Activated T-helper 1 cell treated with Interleukin-2 at 50 U/mL for 16 hours (primary cell): ENCODE measurements around the gene KRTCAP2.
A peak's percentile ranks its signal among the peaks of the same experiment; 100 is the strongest.

ENCODE experiments used
- DNase-seq: peaks from one replicate; pipeline ENCODE4 v3.0.0-alpha.2; 2020; ENCODE audit warnings: low read depth

Gene KRTCAP2

DNA sequence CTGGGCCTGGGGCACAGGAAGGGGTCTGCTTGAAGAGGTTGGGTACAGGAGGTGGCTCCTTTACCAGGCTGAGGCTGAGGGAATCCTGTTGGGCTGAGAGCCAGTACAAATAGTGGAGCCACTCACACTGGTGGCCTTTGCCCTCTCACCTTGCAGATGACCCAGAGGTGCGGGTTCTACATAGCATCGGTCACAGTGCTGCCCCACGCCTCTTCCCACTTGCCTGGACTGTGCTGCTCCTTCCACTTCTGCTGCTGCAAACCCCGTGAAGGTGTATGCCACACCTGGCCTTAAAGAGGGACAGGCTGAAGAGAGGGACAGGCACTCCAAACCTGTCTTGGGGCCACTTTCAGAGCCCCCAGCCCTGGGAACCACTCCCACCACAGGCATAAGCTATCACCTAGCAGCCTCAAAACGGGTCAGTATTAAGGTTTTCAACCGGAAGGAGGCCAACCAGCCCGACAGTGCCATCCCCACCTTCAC, 39.3 kb downstream of the KRTCAP2 start:
- no peak for DNase-seq

DNA sequence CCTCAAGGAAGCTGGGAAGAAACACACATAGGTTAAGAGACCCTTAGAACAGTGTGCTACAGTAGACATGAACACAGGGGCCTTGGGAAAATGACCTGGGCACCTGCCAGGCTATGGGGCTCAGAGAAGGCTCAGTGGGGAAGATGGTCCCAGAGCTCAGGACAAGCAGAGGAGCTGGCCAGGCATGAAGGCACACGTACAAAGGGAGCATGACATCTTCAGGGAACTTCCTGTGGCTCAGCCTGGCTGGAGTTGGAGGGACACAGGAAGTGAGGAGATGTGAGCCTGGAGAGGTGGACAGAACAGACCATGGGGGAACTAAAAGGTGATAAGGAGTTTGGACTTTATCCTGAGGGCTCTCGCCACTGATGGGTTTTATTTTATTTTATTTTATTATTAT, 41.2 kb downstream of the KRTCAP2 start:
- no peak for DNase-seq

GRCh38 chr1:155131285-155131684, 41.8 kb downstream of the KRTCAP2 start:
- no peak for DNase-seq

DNA sequence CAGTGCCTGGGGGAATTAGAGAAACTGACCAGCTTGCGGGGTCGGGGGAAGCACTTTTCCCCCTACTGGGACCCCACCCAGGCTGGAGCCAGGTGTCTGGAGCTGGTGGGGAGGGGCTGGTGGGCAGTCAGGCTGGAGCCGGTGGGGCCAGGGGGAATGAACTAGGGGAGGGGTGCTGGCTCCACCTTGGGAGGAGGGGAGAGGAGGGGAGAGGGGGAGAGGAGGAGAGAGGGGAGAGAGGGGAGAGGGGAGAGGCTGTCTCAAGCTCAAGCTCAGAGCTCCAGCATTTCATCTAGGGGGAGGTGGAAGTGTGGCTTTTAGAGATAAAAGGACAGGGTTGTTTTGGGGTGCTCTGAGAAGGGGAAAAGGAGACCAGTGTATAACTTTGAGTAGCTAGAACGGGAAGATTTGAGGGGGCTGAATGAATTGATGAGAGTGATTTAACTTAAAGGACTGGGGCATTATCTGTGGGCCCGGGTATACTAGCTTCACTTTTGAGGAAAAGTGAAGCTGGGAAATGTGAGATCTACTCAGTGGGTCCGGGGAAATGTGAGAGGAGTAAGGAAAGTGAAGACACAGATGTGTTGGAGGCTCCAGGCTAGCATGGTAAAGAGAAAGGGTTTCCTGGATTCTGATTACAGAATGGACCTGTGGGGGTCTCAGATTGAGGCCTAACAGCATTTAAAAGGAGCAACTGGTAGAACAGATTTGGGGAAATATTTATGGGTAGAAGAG, 42.7 kb downstream of the KRTCAP2 start:
- no peak for DNase-seq

GRCh38 chr1:155128755-155129473, 44.2 kb downstream of the KRTCAP2 start:
- no peak for DNase-seq

- no peak for DNase-seq
These were observed 44.9 kb downstream of the KRTCAP2 start for GRCh38 chr1:155127967-155128754.

DNA sequence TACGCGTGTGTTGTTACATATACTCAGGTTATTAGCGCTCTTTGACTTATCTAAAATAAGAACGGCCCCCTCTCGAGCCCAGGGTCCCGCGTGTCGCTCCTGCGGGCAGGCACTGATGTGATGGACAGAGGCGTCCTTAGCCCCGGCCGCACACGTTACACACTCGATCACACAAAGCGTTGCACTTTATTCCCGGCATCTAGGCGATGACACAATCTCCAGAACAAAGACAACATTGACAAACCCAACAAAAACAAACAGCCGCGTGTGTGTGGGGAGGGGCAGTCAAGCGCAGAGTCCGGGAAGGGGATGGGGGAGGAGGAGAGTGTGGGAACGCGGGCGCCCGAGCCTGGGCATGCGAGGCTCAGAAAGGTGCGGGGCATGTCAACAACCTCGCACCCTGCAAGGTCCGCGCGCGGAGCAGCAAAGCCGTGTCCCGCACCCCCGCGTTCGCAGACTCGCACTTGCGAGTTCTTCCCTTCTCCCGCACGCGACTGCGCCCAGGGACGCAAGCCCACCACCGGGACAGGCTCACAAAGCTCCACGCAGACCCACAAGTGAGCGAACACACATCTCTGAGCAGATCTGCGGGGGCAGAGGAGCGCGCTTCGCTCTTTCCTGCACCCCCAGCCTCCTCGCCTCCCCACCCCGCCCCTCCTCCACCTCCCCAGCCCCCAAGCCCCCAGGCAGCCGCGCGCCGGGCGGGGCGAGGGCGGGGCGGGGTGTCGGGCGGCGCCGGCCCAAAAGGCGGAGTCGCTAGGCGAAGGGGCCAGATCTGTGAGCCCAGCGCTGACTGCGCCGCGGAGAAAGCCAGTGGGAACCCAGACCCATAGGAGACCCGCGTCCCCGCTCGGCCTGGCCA, 45.8 kb downstream of the KRTCAP2 start, which contains the start of gene EFNA1:
Gene EFNA1, plus strand, starts transcription at position 772 of the 862 bp plus-strand sequence. CDS start 102 bp downstream, outside the sequence.
- DNase-seq, result peak; percentile 27

- no peak for DNase-seq
These were observed 46.5 kb downstream of the KRTCAP2 start for GRCh38 chr1:155126556-155127104.

GRCh38 chr1:155125946-155126555, 47.1 kb downstream of the KRTCAP2 start:
- no peak for DNase-seq

- no peak for DNase-seq
These were observed 47.6 kb downstream of the KRTCAP2 start for GRCh38 chr1:155125511-155125945.

- no peak for DNase-seq
These were observed 48.3 kb downstream of the KRTCAP2 start for GRCh38 chr1:155124503-155125463.

DNA sequence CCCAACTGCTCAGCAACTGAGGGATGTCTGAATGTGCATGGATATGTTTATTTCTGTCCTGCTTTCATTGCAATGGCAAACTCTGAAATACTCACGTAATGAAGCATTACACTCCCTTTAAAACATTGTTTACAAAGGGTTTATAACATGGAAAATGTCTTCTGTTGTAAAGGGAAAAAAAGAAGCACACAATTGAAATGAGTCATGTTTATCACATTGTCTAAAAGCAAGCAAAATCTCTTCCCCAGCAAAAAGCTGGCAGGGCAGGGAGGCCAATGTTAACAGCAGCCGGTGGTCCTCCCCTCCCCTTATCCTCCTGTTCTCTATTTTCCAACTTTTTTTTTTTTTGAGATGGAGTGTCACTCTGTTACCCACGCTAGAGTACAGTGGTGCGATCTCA, 49.3 kb downstream of the KRTCAP2 start:
- no peak for DNase-seq

DNA sequence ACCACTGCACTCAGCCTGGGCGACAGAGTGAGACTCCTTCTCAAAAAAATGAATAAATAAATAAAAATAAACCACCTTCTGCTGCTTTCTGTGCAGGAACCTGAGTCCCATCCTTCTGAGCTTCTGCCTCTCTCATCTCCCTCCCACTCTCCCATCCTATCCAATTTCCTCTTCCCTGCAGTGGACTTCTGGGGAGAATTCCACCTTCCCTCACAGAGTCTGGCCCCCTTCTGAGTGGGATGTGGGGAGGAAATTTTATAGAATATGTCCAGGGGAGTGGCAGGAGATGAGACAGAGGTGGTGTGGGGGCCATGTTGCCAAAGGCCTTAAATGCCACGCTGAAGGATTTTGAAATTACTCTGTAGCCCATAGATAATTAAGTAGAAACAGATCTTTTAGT, 50.8 kb downstream of the KRTCAP2 start:
- no peak for DNase-seq

- DNase-seq, result no peak
These were observed 51.9 kb downstream of the KRTCAP2 start for GRCh38 chr1:155121249-155121648.

DNA sequence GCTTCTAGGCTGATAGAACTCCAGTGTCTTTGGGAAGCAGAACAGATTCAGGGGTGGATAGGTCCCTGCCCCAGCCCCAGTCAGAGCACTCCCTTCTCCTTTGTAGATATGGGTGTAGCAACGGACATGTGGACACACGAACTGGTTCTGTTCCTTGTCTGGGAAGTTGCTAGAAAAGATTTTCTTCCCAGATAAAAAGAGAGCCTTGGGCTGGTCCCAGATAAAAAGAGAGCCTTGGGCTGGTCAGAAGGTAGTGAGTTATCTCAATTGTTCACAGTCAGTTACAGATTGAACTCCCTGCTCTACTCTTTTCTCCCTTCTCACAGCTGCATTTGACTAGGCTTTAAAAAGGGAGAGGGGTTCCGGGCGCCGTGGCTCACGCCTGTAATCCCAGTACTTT, 52.9 kb downstream of the KRTCAP2 start:
- no peak for DNase-seq
